Left forelimb (tissue), 1 donor: Measurements from ENCODE around the gene KDR.

Experiments
- DNase-seq: peaks from one replicate; pipeline ENCODE4 v3.0.0-alpha.2; 2018; ENCODE audit warnings: low spot score

KDR gene

DNA sequence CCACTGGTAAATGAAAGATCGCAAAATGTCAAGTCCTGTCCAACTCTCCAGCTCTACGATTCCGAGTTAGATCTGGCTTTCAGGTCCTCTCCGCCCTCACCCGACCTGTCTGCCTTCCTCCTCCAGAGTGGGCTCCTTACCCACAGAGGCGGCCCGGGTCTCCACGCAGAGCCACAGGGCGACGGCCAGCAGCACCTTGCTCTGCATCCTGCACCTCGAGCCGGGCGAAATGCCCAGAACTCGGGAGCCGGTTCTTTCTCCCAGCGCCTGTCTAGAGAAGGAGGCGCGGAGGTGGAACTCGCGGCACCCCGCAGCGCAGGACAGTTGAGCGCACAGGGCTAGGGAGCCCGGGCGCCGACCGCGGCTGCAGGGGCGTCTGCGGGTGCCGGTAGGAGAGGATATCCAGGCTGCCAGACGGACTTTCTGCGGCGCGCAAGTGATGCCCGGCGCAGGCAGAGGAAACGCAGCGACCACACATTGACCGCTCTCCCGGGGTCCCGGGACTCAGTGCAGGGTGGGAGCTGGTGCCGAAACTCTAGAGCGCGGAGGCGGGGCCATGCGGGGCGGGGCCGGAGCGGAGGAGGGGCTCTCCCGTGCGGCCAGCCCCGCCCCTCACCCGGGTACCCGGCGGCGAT, at the start of gene KDR:
TSS of gene KDR (minus strand) at position 509 of the 635 bp plus-strand sequence. CDS start at position 207, 302 bp downstream.
- DNase-seq, result no peak

DNA sequence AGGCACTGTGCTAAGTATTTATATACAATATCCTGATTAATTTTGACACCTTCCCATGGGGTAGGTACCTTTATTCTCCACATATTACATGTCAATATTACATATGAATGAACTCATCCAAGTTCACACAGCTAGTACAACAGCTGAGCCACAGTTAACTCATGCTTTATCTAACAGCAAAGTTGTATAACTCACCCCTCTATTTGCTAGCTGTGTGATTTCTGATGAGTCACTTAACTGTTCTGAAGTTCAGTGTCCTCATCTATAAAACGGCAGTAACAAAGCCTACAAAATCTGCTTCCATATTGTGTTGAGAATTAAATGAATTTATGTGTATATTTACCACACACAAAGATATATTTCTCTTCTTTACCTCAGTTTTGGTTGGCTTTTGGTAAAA, 48.2 kb upstream of the KDR start:
- no peak for DNase-seq

DNA sequence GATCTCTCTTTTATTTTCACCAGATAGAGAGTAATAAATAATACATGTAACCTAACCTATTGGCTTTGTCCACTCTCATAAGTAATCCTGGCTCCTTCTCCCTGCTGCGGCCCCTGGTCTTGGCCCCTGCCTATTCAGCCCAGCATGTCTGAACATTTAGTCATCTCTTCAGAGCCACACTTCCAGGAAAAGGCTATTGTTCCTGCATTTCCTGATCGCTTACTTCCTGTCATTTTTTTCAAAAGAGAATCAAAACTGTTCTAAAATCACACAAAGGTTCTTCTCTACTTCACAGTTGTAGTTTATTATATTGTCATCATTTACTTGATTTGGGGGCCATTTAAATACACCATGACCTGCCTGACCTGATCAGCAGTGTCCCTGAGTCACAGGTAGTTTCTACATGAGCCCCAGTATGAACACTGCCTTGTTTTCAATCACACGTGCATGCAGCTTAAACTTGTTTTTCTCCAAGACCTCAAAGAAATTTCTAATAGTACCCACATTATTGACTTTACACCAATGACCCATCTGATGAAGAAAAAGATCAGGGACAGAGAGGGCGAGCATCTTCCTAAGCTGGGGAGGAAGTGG, 47.4 kb upstream of the KDR start:
- no peak for DNase-seq

DNA sequence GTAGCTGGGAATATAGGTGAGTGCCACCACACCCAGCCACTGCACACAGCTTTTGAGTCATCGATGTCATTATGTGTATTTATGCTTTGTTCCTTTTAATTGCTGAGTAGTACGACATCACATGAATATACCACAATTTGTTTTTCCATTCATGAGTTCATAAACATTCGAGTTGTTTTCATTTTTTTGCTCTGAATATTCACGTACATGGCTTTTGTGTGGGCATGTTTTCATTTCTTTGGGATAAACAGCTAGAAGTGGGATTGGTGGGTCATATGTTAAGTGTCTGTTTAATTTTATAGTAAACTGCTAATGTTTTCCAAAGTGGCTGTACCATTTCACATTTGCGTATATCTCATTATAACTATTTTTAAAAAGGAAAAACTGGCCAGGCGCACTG, 45.1 kb upstream of the KDR start:
- no peak for DNase-seq

DNA sequence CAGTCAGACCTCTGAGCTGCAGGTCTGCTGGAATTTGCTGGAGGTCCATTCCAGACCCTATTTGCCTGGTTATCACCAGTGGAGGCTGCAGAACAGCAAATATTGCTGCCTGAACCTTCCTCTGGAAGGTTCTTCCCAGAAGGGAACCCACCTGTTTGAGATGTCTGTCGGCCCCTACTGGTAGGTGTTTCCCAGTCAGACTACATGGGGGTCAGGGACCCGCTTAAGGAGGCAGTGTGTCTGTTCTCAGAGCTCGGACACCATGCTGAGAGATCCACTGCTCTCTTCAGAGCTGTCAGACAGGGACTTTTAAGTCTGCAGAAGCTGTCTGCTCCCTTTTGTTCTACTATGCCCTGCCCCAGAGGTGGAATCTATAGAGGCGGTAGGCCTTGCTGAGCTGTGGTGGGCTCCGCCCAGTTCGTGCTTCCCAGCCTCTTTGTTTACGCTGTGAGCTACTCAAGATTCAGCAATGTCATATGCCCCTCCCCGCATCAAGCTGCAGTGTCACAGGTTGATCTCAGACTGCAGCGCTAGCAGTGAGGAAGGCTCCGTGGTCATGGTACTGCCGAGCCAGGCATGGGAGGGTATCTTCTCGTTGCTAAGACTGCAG, 44.1 kb upstream of the KDR start:
- no peak for DNase-seq

DNA sequence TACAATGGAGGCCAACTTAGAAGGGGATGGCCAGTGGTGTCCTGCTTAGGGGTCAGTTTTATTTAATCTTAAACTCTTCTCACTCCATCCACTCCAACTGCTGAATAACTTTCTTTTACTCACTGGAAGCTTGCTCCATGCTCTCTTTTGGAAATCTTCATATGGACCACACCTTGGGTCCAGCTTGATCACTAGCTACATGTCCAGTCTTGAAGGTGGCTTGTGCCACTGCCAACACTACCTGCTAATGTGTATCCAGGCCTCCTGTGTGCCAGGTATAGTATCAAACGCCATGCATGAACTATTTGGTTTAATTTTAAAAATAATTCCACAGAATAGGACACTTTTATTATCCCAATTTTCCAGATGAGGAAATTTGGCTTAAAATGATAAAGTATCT, 37.0 kb upstream of the KDR start:
- DNase-seq, result no peak

DNA sequence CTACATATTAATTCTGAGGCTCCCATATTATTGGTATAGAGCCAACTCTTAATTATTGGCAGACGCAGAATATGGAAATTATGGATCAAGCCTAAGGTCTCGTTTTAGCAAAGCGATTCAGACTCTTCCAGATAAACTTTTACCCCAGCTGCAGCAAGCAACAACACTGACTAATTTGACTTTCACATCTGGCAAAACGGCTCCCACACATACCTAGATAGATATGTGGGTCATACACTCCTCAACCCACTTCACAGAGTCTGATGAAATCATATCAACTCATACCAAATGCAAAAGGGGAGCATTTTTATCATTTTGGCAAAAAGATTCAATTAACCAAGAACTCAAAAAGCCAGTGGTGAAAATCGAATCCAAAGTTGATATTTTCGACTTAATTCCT, 36.3 kb upstream of the KDR start:
- DNase-seq, result no peak

DNA sequence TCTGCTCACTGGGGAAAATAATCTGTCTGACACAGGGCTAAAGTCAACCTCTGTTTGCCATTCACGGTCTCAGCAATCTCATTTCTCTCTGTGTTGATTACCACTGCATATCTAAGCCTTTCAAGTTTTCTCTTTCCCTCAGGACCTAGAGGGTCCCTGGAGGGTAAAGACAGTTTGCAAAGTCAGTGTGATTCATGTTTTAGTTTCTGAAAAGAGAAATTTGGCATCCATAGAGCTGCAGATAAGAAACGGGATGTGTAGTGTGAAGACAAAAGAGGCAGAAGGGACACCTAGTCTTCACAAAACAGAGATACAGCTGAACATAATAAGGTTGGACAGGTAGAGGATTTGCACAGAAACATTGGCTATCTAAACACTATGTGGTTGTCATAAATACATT, 34.5 kb upstream of the KDR start:
- no peak for DNase-seq

DNA sequence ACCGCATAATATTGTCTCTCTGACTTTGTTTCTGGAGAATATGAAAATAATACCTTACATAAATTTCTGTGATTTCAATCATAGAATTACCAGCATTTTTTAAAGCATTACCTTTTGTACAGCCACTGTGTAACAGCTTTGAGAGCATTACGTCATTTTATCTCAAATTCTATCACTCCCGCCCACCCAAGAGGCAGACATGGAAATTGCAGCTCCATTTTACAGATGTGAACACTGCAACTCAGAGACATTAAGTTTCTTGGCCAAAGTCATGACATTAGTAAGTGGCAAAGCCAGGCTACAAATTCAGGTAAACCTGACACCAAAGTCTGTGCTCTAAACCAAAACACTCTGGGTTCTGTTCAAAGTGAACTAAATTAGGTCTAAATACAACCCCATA, 33.6 kb upstream of the KDR start:
- DNase-seq, result no peak

DNA sequence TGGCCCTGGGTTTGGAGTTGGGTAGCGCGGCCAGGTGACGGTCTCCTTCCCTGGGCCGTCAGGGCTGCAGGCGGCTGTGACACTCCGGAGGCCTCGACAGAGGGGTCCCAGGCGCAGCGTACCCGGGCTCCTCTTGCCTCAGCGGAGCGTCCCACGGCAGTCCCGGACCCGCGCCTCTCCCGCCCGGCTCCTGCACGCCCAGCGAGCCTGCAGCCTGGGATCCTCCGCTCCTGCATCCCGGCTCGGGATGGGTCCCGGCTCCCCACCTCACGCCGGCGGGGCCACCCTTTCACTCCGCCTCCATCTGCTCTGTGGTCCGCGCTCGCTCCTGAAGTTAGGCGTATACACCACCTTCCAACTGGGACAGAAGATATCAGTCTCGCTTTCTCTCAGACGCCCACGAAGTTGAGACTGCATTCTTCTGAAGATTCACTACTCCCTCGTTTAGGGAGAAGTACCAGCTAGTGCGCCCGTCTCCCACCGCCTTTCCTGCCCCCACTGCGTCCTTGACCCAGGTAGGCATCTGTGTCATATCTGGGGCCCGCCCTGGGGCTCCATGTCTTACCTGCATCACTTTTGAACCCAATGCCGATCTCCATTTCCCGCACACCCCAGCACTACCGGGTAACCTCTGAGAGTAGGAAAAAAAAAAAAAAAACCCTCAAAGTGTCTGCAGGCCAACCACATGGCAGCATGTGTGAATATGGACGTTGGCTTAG, 32.3 kb upstream of the KDR start:
- DNase-seq, result no peak

DNA sequence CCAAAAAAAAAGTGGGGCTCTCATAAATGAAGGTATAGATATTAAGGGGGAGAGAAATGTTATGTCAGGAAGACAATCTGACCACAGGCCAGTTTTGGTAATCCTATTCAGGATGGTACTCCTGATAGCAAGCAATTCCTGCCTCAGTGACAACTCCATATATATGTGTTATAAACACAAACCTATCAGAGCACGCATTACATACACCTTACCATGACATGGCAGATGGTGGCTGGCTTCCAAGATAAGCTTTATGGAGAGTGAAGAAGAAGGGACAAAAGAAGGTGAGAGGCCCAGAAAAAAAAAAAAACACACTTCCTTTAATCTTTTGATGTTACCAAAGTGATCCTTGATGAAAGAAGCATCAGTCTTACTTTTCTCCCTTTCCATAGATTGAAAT, 29.5 kb upstream of the KDR start:
- DNase-seq, result no peak

DNA sequence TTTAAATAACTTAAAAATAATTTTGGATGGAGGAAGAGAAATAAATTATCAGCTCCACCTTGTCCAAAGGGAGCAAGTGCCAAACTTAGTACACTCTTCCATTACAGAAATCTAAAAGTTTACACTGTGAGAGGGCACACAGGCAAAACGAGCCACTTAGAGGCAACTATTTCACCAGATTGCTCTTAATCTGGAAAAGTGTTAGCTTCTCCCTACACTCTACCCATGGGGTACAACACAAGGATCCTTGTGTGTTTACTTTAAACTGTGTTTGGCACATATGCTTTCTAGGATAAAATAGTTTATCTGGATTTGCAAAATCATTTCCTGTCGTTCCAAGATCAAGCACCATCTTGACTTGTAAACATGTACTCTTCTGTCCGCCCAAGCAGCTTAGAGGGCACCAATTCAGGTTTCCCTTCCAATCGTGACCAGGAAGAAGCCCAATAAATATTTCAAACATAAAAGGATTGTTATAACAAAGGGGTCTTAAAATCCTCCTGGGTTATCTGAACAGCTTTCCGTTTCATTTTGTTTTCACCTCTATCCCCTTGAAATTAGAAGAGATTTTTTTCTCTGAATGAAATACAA, 29.0 kb upstream of the KDR start:
- DNase-seq, result no peak

DNA sequence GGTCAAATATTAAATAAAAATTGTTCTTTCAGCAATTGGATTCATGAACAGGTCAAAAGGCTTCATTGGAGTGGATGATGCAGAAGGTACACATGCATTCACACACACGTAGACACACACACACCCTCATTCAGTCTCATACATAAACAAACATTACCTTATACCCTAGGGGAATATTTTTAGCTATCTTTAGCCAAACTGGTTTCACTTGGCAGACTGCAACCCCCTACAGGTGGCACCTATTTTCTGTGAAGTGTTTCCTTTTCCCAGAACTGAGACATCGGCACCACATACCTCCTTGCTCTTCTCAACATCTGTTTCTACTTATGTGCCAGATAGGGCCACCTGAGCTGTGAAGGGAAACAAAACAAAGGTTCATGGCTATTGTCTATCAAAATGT, 18.5 kb upstream of the KDR start:
- no peak for DNase-seq

DNA sequence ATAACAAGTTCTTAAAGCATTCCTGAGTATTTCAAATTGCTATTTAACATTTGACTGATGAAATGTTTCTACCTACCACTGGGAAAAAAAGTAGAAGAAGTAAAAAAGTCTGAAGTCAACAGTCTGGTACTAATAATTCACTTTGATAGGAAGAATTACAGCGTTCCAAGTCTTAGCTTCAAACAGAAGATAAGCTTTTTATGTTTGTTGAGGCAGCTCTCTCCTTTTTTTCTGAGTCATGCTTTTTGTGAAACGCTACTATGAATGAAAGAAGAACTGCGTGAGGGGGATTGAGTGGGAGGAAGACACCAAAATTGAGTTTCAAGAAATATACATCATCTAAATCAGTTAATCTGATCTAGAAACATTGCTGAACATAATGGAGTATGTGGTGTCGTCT, 13.0 kb upstream of the KDR start:
- DNase-seq, result no peak

DNA sequence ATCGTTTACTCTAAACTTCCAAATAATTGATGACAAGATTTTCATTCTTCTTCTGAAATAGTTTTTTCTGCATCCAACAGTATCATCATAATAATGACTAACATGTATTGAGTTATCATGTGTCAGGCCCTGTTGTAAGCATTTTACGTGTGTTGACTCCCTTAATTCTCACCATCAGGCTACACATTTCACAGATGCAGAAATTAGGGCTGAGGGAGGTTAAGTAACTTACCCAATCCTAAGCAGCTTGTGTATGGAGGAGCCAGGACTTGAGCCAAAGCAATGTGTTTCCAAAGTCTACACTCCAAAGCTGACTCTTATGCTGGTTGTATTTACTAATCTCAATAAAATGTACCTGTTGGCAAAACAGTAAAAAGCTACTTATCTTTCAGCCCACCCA, 11.2 kb upstream of the KDR start:
- DNase-seq, result no peak

DNA sequence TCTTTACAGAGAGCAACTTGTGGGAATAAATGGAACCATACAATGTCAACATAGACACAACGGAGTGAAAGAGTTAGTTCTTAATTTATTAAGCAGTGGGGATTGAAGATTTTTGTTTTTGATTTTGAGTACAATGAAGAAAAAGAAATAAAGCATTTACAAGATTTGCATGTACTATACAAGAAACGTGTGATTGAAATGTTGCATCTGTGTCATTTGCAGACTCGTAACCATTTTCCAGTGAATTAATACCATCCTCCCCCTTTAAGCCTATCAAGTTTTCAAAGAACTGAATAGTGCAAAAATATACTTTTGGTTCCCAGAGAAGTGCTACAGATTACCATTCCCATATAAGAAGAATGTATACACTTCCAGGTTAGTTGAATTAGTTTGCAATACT, 8.6 kb upstream of the KDR start:
- no peak for DNase-seq

DNA sequence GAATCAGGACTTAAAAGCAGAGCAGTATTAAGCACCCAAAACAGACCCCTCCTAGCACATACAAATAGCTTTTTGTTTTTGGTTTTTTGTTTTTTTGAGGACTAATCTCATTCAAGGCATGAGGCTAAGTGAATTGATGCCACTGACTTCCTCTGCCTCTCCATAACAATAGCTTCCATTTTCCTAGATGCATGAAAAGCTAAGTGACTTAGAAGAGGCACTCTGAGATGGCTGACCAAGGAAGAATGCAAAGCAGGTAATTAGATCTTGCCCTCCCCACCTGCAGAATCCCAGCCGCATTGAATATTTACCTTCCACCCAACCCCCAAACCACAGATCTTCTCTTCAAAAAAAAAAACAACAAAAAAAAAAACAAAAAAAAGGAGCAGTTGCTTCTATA, 7.4 kb upstream of the KDR start:
- DNase-seq, result no peak

DNA sequence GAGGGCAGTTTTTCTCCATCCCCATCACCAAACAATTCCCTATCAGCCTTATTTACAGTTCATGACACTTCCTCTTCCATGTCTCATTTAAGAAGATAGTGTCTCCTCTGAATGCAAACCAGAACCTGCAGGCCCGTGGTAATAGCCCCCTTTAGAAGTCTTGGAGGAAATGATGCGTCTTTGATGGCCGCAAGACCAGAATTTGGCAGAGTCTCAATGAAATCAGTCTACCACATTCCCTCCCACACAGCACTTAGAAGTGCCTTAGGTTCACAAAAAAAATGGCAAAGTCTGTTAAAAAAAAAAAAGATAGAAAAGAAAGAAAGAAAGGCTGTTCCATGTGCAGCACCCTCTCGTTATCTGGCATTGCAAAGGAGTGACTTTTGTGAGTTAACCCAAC, 2.1 kb upstream of the KDR start:
- DNase-seq, result no peak

DNA sequence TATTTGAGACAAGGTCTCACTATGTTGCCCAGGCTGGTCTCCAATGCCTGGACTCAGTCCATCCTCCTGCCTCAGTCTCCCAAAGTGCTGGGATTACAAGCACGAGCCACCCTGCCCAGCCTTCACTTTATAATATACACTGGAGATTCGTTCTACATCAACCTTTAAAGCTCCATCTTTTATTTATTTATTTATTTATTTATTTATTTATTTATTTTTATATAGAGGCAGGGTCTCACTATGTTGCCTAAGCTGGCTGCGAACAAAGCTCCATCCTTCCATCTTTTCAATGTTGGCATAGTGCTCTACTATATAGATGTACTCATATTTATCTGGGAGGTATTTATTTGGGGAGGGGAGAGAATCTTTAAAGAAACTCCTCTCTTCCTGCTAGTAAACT, 1.7 kb upstream of the KDR start:
- DNase-seq, result no peak

DNA sequence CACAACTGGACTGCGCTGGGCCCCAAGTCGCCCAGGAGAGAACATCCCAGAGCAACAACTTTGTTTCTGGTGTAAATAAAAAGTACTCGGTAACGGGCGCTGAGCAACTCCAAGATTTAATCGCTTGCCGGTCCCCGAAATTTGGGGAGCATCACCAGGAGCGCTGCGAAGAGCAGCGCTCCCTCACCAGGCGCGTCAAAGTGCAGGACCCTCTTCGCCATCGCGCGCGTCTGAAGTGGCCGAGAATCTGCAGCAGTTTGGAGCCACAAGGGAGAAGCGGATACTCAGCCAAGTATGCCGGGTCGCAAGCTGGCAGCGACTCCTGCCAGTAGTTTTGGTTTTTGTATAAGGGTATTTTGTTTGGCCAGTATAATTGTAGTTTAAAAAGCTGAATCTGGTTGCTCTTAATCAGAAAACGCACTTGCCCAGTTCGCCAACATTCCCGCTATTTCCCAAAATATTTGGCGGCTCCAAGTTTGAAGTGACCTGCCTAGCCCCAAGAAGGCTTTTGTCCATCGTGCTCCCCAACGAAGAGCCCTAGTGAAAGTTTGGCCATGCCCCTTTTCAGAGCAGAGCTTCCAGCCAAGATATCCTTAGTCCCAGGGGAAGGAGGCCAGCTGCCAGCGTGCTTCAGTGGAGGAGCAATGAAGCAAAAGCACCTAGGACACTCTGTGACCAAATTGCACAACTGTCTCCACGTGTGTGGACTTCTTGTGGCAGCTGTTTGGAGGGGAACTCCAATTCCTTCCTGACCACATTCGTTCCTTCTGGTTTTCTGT, 557 bp upstream of the KDR start:
- no peak for DNase-seq

DNA sequence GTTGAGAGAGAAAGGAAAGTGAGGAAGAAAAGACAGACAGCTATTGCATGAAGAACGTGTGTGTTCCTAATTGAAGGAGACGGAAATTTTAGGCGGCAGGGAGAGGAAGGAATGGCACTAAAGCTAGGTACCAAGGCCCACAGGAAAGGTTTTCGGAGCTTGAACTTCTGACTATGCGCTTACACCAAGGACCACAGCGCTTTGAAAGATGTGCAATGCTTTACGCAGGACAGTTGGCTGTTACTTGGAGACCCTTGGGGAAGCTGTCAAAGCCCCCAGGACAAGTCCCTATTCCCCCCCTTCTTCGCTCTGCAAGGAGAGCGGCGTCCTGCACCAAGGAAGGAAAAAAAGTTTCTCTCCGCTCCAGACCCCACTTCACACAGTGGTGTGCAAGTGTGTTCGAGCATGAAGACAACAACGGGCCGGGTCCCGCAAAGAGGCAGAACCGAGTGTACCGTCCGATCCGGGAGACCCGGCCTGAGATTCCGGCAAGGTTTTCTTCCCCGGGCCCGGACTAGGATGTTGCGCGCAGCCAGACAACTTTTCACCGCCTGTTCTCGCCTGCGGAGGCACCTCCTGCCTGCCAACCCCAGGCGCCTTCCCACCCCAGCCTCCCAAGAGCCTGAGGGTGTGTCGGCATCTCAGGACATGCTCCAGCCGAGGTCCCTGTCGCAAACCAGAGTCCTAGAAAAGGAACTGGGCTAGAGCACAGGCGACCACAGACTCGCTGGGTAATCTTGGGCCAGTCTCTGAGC, 896 bp downstream of the KDR start:
- DNase-seq, result no peak
